Vagina (tissue), 2 donors: Measurements from ENCODE around the gene AUP1. TPM values are rescaled to one million over a fixed set of nuclear protein-coding genes. Genes with fewer than 3 reads are reported as not detected.

Source experiments
- DNase-seq, 2 donors: peaks; one replicate each; pipeline ENCODE4 v3.0.0-alpha.2; 2017; ENCODE audit errors: extremely low spot score in 2 of 2
- H3K27ac ChIP-seq: fragments of 200-600 bp; sonication (generic); one replicate; pipeline ENCODE4 v1.5.1; 2019
- H3K27me3 ChIP-seq: fragments of 200-600 bp; sonication (generic); one replicate; pipeline ENCODE4 v1.5.1; 2019
- H3K36me3 ChIP-seq, 2 donors: fragments of 200-600 bp; sonication (generic); one replicate each; pipeline ENCODE4 v1.5.1; 2017 to 2019
- H3K4me1 ChIP-seq: fragments of 200-600 bp; sonication (generic); one replicate; pipeline ENCODE4 v1.5.1; 2019
- H3K4me3 ChIP-seq, 2 donors: fragments of 200-600 bp; sonication (generic); 1 replicate in 1 of 2; 2 replicates in 1 of 2; pipeline ENCODE4 v1.5.1; 2016 to 2019
- H3K9me3 ChIP-seq: fragments of 200-600 bp; sonication (generic); one replicate; pipeline ENCODE4 v1.5.1; 2019
- CTCF ChIP-seq, 3 experiments: fragments of 450-650 bp in 2 of 3; fragments of 200-600 bp in 1 of 3; sonication (generic) in 1 of 3; IDR thresholded peaks; one replicate each; pipeline ENCODE4 v1.5.1; 2017 to 2019; ENCODE audit warnings: antibody characterized with exemption in 3 of 3, mild to moderate bottlenecking in 2 of 3, moderate library complexity in 2 of 3
- POLR2A ChIP-seq, 2 donors: fragments of 450-650 bp; IDR thresholded peaks; one replicate each; pipeline ENCODE4 v1.6.1; 2017; ENCODE audit warnings: antibody characterized with exemption in 2 of 2, mild to moderate bottlenecking in 2 of 2, moderate library complexity in 2 of 2
- POLR2AphosphoS5 ChIP-seq, 2 donors: sonication (generic); formaldehyde crosslinking; IDR thresholded peaks; one replicate each; pipeline ENCODE4 v1.9.0; 2017; ENCODE audit warnings: antibody characterized with exemption in 2 of 2, mild to moderate bottlenecking in 2 of 2, low read depth in 1 of 2; ENCODE audit not compliant: insufficient read depth in 1 of 2
- intact Hi-C: fragments of 100-400 bp; cut with DNase I; formaldehyde crosslinking; loops from one replicate; pipeline ENCODE4 v1.15.1; 2023
- total RNA-seq: library from RNA; depleted of rRNA; stranded (reverse); fragments of >200 nt; gene quantifications from one replicate; pipeline ENCODE4 v1.2.3, GENCODE V29; 2016

Gene AUP1
- total RNA-seq, 1 donor from 2014 or later = 124 TPM

GRCh38 chr2:74571058-74571457, 41.6 kb upstream of the AUP1 start:
- Histone ChIP-seq H3K27ac (no peak overlapping the region), H3K4me3 (no peak overlapping the region), H3K4me1 (no peaks in the 10 kb centered on the region), H3K36me3 (no peaks in the 10 kb centered on the region), H3K27me3 (no peaks in the 10 kb centered on the region), H3K9me3 (no peaks in the 10 kb centered on the region)
- intact Hi-C loops = no loop called here
- no peak for DNase-seq
- TF ChIP-seq CTCF (IDR thresholded peaks at IDR 0.05) (no peak), POLR2AphosphoS5 (IDR thresholded peaks at IDR 0.05; ENCODE audit: insufficient read depth in 1 of 2, low read depth in 1 of 2) (no peak), POLR2A (IDR thresholded peaks at IDR 0.05) (no peak)

GRCh38 chr2:74569686-74570085, 40.2 kb upstream of the AUP1 start:
- no peak for TF ChIP-seq POLR2A (IDR thresholded peaks at IDR 0.05)
- TF ChIP-seq POLR2AphosphoS5 (IDR thresholded peaks at IDR 0.05; ENCODE audit: insufficient read depth in 1 of 2, low read depth in 1 of 2) = no peak
- no peak for TF ChIP-seq CTCF (IDR thresholded peaks at IDR 0.05)
- H3K9me3 ChIP-seq = no peaks in the 10 kb centered on the region
- H3K27me3 ChIP-seq = no peaks in the 10 kb centered on the region
- H3K27ac ChIP-seq = no peak overlapping the region
- H3K4me3 ChIP-seq = no peak overlapping the region
- intact Hi-C loops = no loop called here
- H3K36me3 ChIP-seq = no peaks in the 10 kb centered on the region
- DNase-seq = no peak
- no peaks in the 10 kb centered on the region for H3K4me1 ChIP-seq

- intact Hi-C loops = no loop called here
- no peak overlapping the region for H3K27ac ChIP-seq
- DNase-seq = no peak
- TF ChIP-seq CTCF (IDR thresholded peaks at IDR 0.05) = no peak
- no peak for TF ChIP-seq POLR2A (IDR thresholded peaks at IDR 0.05)
- TF ChIP-seq POLR2AphosphoS5 (IDR thresholded peaks at IDR 0.05; ENCODE audit: insufficient read depth in 1 of 2, low read depth in 1 of 2) = no peak
- H3K9me3 ChIP-seq = no peaks in the 10 kb centered on the region
- no peak overlapping the region for H3K4me3 ChIP-seq
- H3K36me3 ChIP-seq = no peaks in the 10 kb centered on the region
- H3K27me3 ChIP-seq = no peaks in the 10 kb centered on the region
- H3K4me1 ChIP-seq = no peaks in the 10 kb centered on the region
These were observed 38.4 kb upstream of the AUP1 start for GRCh38 chr2:74567881-74568280.

- Histone ChIP-seq H3K4me3 (no peak overlapping the region), H3K36me3 (no peaks in the 10 kb centered on the region), H3K9me3 (no peaks in the 10 kb centered on the region), H3K27me3 (no peaks in the 10 kb centered on the region), H3K4me1 (no peaks in the 10 kb centered on the region), H3K27ac (no peak overlapping the region)
- DNase-seq = no peak
- intact Hi-C loops = no loop called here
- no peak for TF ChIP-seq POLR2A (IDR thresholded peaks at IDR 0.05)
- no peak for TF ChIP-seq CTCF (IDR thresholded peaks at IDR 0.05)
- no peak for TF ChIP-seq POLR2AphosphoS5 (IDR thresholded peaks at IDR 0.05; ENCODE audit: insufficient read depth in 1 of 2, low read depth in 1 of 2)
These were observed 37.2 kb upstream of the AUP1 start for GRCh38 chr2:74566754-74567085.

- intact Hi-C loops = no loop called here
- Histone ChIP-seq H3K4me1 (no peaks in the 10 kb centered on the region), H3K27ac (no peak overlapping the region), H3K36me3 (no peaks in the 10 kb centered on the region), H3K4me3 (no peak overlapping the region), H3K9me3 (no peaks in the 10 kb centered on the region), H3K27me3 (no peaks in the 10 kb centered on the region)
- TF ChIP-seq POLR2A (IDR thresholded peaks at IDR 0.05) (no peak), POLR2AphosphoS5 (IDR thresholded peaks at IDR 0.05; ENCODE audit: insufficient read depth in 1 of 2, low read depth in 1 of 2) (no peak), CTCF (IDR thresholded peaks at IDR 0.05) (no peak)
- no peak for DNase-seq
These were observed 36.7 kb upstream of the AUP1 start for GRCh38 chr2:74566076-74566753.
